Kidney tubule cell (primary cell): Measurements from ENCODE around the gene MAPK8IP1.

Experiments used
- DNase-seq: peaks from one replicate; pipeline ENCODE4 v3.0.0-alpha.2; 2018; ENCODE audit warnings: low spot score

The MAPK8IP1 gene

GRCh38 chr11:45909594-45910475, 24.4 kb downstream of the MAPK8IP1 start:
- no peak for DNase-seq

GRCh38 chr11:45910623-45911022, 25.2 kb downstream of the MAPK8IP1 start:
- DNase-seq: no peak

- no peak for DNase-seq
Measured at GRCh38 chr11:45913514-45913913, 28.1 kb downstream of the MAPK8IP1 start.

- DNase-seq: no peak
Measured at GRCh38 chr11:45913942-45914635, 28.6 kb downstream of the MAPK8IP1 start.

GRCh38 chr11:45915446-45915845, 30.0 kb downstream of the MAPK8IP1 start:
- DNase-seq: no peak

GRCh38 chr11:45917286-45917622, 31.8 kb downstream of the MAPK8IP1 start:
- DNase-seq: peak; percentile 10

- peak; percentile 99 for DNase-seq
Measured at GRCh38 chr11:45917623-45918330, 32.3 kb downstream of the MAPK8IP1 start, which contains the start of gene PEX16. Gene PEX16, minus strand, starts transcription at chr11:45917877. Its CDS starts 66 bp downstream, at chr11:45917811.

GRCh38 chr11:45918331-45918941, 33.0 kb downstream of the MAPK8IP1 start:
- DNase-seq: peak; percentile 70

GRCh38 chr11:45918962-45919675, 33.7 kb downstream of the MAPK8IP1 start:
- no peak for DNase-seq

GRCh38 chr11:45919806-45920530, 34.5 kb downstream of the MAPK8IP1 start:
- no peak for DNase-seq

GRCh38 chr11:45920531-45921477, 35.4 kb downstream of the MAPK8IP1 start:
- no peak for DNase-seq

GRCh38 chr11:45921561-45922424, 36.3 kb downstream of the MAPK8IP1 start:
- DNase-seq: peak; percentile 4

GRCh38 chr11:45922425-45923082, 37.1 kb downstream of the MAPK8IP1 start, which contains the start of gene LARGE2:
Gene LARGE2, plus strand, starts transcription at chr11:45922656. Its CDS starts 227 bp downstream, at chr11:45922883.
- DNase-seq: no peak

GRCh38 chr11:45924036-45924915, 38.8 kb downstream of the MAPK8IP1 start:
- DNase-seq: no peak

- DNase-seq: no peak
Measured at GRCh38 chr11:45924927-45925326, 39.5 kb downstream of the MAPK8IP1 start.

- no peak for DNase-seq
Measured at GRCh38 chr11:45925550-45925949, 40.1 kb downstream of the MAPK8IP1 start.

- no peak for DNase-seq
Measured at GRCh38 chr11:45926001-45926401, 40.5 kb downstream of the MAPK8IP1 start.
